ENCODE data around the gene IL7R.

IL7R gene

GRCh38 chr5:35856765-35857351 is at the start of gene IL7R:
Gene IL7R (plus strand): TSS chr5:35856891. CDS start chr5:35856978, 87 bp downstream.
- DNase-seq, result no peak

- no peak for DNase-seq
These were observed 46.1 kb upstream of the IL7R start for GRCh38 chr5:35810601-35811000.

GRCh38 chr5:35811108-35811741 is 45.5 kb upstream of the IL7R start:
- no peak for DNase-seq

GRCh38 chr5:35813521-35813920 is 43.2 kb upstream of the IL7R start:
- no peak for DNase-seq

GRCh38 chr5:35815089-35815936 is 41.4 kb upstream of the IL7R start:
- no peak for DNase-seq

- DNase-seq, result no peak
These were observed 39.7 kb upstream of the IL7R start for GRCh38 chr5:35816881-35817521.

GRCh38 chr5:35819026-35819425 is 37.7 kb upstream of the IL7R start:
- no peak for DNase-seq

- no peak for DNase-seq
These were observed 37.0 kb upstream of the IL7R start for GRCh38 chr5:35819668-35820067.

- DNase-seq, result no peak
These were observed 36.0 kb upstream of the IL7R start for GRCh38 chr5:35820735-35821134.

- no peak for DNase-seq
These were observed 35.2 kb upstream of the IL7R start for GRCh38 chr5:35821513-35821912.

GRCh38 chr5:35822511-35822910 is 34.2 kb upstream of the IL7R start:
- DNase-seq, result peak in 2 of 4 experiments; percentile 17 to 31

GRCh38 chr5:35823347-35824098 is 33.2 kb upstream of the IL7R start:
- DNase-seq, result no peak

GRCh38 chr5:35826056-35826455 is 30.6 kb upstream of the IL7R start:
- DNase-seq, result no peak

GRCh38 chr5:35826554-35826953 is 30.1 kb upstream of the IL7R start:
- no peak for DNase-seq

GRCh38 chr5:35828082-35828598 is 28.6 kb upstream of the IL7R start:
- no peak for DNase-seq

GRCh38 chr5:35830587-35830986 is 26.1 kb upstream of the IL7R start:
- DNase-seq, result no peak

- no peak for DNase-seq
These were observed 23.9 kb upstream of the IL7R start for GRCh38 chr5:35832762-35833161.

GRCh38 chr5:35833224-35833623 is 23.5 kb upstream of the IL7R start:
- no peak for DNase-seq

- DNase-seq, result no peak
These were observed 20.6 kb upstream of the IL7R start for GRCh38 chr5:35835796-35836742.

- DNase-seq, result no peak
These were observed 18.2 kb upstream of the IL7R start for GRCh38 chr5:35838370-35839042.

- no peak for DNase-seq
These were observed 13.8 kb upstream of the IL7R start for GRCh38 chr5:35842856-35843255.
